IPS-18a (cell line): ENCODE data around the gene RELT.

ENCODE experiments used
- H3K27ac ChIP-seq: one replicate; pipeline ENCODE4 v1.5.1; 2013; ENCODE audit warnings: low read length
- H3K27me3 ChIP-seq: one replicate; pipeline ENCODE4 v1.6.1; 2013; ENCODE audit warnings: mild to moderate bottlenecking, low read length; ENCODE audit not compliant: control insufficient read depth, insufficient read depth
- H3K36me3 ChIP-seq: one replicate; pipeline ENCODE4 v1.6.1; 2013; ENCODE audit warnings: low read depth, low read length; ENCODE audit not compliant: control insufficient read depth
- H3K4me1 ChIP-seq: one replicate; pipeline ENCODE4 v1.6.1; 2013; ENCODE audit warnings: low read depth, low read length; ENCODE audit not compliant: control insufficient read depth
- H3K4me3 ChIP-seq: one replicate; pipeline ENCODE4 v1.5.1; 2013; ENCODE audit warnings: low read length
- H3K9ac ChIP-seq: one replicate; pipeline ENCODE4 v1.6.1; 2013; ENCODE audit warnings: mild to moderate bottlenecking, low read length, moderate library complexity
- H3K9me3 ChIP-seq: one replicate; pipeline ENCODE4 v1.6.1; 2013; ENCODE audit warnings: low read depth, low read length; ENCODE audit not compliant: control insufficient read depth

RELT gene, protein sequence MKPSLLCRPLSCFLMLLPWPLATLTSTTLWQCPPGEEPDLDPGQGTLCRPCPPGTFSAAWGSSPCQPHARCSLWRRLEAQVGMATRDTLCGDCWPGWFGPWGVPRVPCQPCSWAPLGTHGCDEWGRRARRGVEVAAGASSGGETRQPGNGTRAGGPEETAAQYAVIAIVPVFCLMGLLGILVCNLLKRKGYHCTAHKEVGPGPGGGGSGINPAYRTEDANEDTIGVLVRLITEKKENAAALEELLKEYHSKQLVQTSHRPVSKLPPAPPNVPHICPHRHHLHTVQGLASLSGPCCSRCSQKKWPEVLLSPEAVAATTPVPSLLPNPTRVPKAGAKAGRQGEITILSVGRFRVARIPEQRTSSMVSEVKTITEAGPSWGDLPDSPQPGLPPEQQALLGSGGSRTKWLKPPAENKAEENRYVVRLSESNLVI

GRCh38 chr11:73376160-73376802 lies at the start of gene RELT:
RELT (plus strand) TSS chr11:73376399; CDS start chr11:73389137, 12,738 bp downstream.
- Histone ChIP-seq H3K36me3 (no peaks in the 10 kb centered on the region), H3K27ac (no peak within 1 kb of the TSS), H3K27me3 (peaks cover 11% of the 10 kb centered on the region), H3K4me1 (peaks cover 9% of the 10 kb centered on the region), H3K4me3 (peak within 1 kb of the TSS; percentile 65), H3K9me3 (no peaks in the 10 kb centered on the region), H3K9ac (peak within 1 kb of the TSS; percentile 51)

DNA sequence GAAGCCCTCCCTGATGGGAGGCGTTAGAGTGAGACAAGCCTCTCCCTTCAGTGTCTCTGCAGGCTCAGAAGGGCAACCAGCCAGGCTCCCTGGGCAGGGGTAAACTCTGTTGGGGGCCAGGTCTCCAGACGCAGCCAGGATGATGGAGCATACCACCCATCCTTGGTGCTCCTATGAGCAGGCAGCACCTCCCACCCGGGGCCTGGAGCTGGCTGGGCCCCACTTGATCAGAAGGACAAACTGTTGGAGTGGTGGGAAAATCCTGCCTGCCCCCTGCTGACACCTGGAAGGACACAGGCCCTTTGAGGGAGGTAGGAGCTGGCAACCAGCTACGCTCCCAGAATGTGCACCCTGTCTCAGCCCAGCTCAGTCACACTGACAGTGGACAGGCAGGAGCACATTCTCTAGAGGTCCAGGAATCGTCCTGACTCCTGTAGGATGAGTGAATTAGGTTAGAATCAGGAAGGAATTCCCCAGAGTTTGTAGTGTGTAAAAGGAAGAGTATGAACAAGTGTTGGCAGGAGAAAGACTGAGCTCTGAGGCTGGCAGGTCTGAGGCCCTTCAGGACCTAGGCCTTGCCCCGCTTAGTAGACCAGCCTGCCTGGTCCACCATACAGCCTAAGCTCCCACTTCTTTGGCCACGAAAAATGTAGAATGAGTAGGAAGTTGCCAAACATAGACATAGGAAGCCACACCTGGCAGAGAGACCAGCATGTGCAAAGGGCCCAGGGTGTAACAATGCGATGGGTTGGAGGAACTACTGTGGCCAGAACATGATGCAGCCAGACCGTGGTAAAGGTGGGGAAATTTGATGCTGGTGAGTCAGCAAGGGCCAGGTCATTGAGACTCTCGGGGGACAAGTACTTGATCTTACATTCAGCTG lies 49.0 kb upstream of the RELT start:
- Histone ChIP-seq H3K4me3 (no peak overlapping the region), H3K9me3 (no peaks in the 10 kb centered on the region), H3K4me1 (peaks cover 32% of the 10 kb centered on the region), H3K9ac (no peak overlapping the region), H3K27ac (no peak overlapping the region), H3K27me3 (peaks cover 46% of the 10 kb centered on the region), H3K36me3 (no peaks in the 10 kb centered on the region)

GRCh38 chr11:73327812-73328364 lies 48.3 kb upstream of the RELT start:
- Histone ChIP-seq H3K27me3 (peaks cover 46% of the 10 kb centered on the region), H3K36me3 (no peaks in the 10 kb centered on the region), H3K27ac (no peak overlapping the region), H3K4me3 (no peak overlapping the region), H3K9ac (no peak overlapping the region), H3K9me3 (no peaks in the 10 kb centered on the region), H3K4me1 (peaks cover 32% of the 10 kb centered on the region)

DNA sequence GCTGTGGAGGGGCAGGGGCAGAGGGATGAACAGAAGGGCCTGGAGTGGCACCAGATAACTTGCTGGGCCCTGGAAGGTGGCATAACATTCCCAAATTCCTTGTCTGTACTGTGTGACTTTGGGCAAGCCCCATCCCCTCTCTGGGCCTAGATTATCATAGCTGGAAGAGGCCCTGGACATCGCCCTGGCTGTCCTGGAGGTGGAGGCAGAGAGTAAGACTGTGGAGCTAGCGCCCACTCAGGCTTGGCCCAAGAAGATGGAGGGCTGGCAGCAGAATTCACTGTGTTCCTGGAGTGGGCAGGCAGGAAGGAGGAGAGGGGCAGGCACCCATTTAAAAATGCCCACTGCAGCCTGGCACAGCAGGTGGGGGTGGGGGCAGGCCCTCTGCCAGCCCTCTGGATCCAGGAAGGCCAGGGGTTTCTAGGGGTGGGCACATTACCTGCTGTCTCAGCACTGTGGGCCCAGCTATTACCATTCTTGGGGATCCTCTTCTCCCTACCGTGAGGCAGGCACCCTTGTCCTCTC lies 45.6 kb upstream of the RELT start:
- Histone ChIP-seq H3K27ac (no peak overlapping the region), H3K9me3 (no peaks in the 10 kb centered on the region), H3K9ac (peak overlapping the region; percentile 2), H3K4me3 (no peak overlapping the region), H3K27me3 (peaks cover 73% of the 10 kb centered on the region), H3K4me1 (peaks cover 41% of the 10 kb centered on the region), H3K36me3 (no peaks in the 10 kb centered on the region)

DNA sequence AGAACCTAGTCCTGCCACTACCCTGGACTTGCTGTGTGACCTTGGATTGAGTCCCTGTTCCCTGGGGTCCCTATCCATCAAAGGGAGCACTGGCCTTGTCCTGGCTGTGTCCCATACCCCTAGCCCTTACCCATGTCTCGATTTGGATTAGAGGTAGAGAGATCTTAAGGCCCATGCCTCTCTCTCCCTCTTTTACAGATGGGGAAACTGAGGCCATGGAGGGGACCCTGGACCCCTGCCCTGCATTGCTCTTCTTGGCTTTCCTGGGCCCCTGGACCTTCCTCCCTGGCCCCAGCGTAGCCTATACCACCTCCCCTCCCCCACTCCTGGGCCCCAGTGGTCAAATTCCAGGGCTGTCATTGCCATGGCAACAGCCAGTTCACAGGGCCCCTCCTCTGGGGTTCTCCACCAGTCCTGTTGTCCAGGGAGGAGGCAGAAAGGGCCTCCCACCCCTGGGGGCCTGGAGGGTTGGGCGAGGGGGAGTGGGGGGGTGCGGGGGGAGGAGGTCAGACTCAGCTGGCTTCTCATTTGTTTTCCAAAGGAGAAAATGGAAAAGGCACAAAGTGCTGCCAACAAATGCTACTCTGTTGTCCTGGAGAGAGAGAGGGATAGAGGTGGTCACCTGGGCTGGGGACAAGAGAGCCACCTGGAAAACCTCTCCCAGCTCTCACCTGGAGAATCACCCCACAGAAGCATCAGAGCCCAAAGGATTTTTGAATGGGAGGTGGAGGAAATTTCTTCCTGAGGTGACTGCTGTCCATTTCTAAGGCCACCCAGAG lies 44.9 kb upstream of the RELT start:
- no peaks in the 10 kb centered on the region for H3K9me3 ChIP-seq
- peak overlapping the region; percentile 2 for H3K9ac ChIP-seq
- peak overlapping the region; percentile 40 for H3K27ac ChIP-seq
- H3K4me3 ChIP-seq = peak overlapping the region; percentile 38
- H3K36me3 ChIP-seq = no peaks in the 10 kb centered on the region
- peaks cover 80% of the 10 kb centered on the region for H3K27me3 ChIP-seq
- H3K4me1 ChIP-seq = peaks cover 42% of the 10 kb centered on the region

DNA sequence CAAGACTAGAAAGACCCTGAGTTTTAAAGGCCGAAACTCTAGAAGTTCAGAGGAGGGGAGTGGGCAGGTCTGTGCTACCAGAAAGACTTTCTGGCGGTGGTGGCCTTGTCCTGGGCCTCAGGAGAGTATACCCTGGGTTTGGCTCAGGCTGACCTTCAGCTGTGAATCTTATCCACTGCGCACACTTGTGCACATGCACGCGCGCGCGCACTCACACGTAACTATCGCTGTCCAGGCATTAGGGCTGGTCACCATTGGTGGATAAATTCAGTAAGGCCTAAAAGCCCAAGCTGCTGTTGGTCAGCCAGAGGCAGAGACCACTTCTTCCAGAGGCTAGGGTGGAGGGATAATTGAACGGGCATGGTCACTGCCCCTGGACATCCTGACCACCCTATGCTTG lies 43.0 kb upstream of the RELT start:
- no peak overlapping the region for H3K4me3 ChIP-seq
- no peak overlapping the region for H3K27ac ChIP-seq
- peaks cover 79% of the 10 kb centered on the region for H3K27me3 ChIP-seq
- no peaks in the 10 kb centered on the region for H3K36me3 ChIP-seq
- H3K9ac ChIP-seq = no peak overlapping the region
- H3K9me3 ChIP-seq = no peaks in the 10 kb centered on the region
- H3K4me1 ChIP-seq = peaks cover 42% of the 10 kb centered on the region

DNA sequence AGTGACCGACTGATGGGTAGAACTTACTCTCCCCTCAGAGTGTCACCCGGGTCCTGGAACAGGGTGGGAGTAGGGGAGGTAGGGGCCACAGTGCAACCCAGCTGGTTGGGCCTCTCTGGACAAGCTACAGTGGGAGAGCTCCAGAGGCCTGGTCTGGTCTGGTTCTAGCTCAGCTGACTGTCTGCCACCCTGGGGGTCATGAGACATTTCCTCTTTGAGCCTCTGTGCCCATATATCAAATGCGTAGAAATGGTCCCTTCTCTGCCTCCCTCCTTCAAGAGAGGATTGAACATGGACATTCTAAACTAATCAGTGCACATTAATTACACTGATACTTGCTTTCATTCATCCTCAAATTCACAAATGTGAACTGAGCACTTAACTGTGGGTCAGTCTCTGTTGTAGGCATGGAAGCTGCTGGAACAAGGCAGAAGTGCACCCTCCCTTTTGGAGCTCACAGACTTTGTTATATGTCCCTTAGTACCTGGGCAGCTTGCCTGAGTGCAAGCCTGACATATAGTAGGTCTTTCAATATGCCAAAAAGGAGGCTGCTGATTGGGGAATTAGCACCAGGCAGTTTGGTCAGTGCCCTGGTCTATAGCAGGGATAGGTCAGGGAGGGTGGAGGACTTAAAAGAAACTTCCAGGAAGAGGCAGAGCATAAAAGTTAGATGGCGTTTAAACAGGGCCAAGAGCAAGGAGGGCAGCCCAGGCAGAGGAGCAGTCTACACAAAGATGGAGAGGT lies 42.4 kb upstream of the RELT start:
- Histone ChIP-seq H3K27me3 (peaks cover 75% of the 10 kb centered on the region), H3K9ac (no peak overlapping the region), H3K27ac (no peak overlapping the region), H3K4me1 (peaks cover 42% of the 10 kb centered on the region), H3K36me3 (no peaks in the 10 kb centered on the region), H3K4me3 (no peak overlapping the region), H3K9me3 (no peaks in the 10 kb centered on the region)

DNA sequence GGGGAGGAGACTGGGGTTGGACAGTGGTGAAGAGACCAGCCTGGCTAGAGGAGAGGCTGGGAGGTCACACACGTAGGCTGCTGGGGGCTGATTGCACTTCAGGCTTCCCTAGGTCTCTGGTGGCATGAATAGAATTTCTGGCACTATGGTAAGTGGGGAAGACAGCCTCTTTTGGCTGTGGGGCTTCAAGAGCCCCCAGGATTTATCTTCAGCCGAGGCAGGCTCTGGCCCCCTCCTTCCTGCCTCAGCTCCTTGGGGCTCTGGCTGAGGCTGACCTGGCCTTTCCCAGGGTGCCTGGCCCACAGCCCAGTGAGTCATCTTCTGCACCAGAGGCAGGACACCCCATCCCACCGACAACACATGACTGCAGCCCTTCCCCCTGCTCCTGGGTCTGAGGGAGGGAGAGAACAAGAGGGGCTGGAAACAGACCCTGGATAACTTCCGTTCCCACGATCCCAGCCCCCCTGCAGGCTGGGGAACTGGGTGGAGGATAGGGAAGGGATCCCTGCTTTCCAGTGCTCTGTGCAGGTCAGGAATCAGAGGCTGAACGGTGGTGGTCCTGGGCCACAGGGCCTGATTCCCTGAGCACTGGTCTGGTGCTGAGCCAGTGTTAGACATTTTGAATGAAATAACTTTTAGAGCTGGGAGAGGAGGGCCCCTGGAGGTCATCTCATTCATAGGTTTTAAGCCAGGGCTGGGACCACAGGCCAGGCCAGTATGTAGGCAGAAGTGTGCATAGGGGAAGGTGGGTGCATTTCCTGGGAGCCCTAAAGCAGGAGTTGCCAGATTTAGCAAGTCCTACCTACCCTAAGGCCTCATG lies 41.6 kb upstream of the RELT start:
- Histone ChIP-seq H3K9ac (no peak overlapping the region), H3K4me3 (no peak overlapping the region), H3K9me3 (no peaks in the 10 kb centered on the region), H3K27me3 (peaks cover 73% of the 10 kb centered on the region), H3K4me1 (peaks cover 42% of the 10 kb centered on the region), H3K36me3 (no peaks in the 10 kb centered on the region), H3K27ac (no peak overlapping the region)

DNA sequence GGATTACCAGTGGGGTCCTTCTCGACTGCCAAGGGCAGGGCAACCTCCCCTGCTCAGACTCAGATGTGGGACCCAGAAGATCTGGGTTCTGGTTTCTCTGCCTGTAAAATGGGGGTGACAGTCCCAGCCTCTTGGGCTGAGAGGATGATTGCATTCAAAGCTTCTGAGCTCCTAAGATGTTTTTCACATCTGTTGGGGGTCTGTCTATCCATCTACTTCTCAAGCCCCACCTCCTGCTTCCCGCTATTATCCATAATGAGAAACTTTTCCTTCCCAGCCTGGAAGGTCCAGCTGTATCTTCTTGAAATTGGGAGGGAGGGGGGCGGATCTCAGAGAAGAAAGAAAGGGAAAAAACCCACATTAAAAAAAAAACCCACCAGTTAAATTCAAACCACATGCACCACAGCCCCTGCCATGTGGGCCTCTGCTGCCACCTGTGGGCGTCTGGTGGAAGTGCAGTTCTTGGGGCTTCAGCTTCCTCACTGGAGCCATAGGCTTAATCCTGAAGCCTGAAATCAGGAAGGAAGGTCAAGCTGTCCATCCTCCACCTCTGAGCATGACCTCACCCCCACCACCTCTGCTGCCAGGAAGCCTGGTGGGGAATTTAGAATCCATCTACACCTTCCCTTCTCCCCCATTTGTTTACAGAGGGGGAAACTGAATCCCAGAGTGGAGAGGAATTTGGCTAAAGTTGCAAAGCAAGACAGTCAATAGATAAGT lies 40.8 kb upstream of the RELT start:
- Histone ChIP-seq H3K36me3 (no peaks in the 10 kb centered on the region), H3K4me1 (peaks cover 46% of the 10 kb centered on the region), H3K27ac (no peak overlapping the region), H3K9me3 (no peaks in the 10 kb centered on the region), H3K4me3 (no peak overlapping the region), H3K27me3 (peaks cover 66% of the 10 kb centered on the region), H3K9ac (no peak overlapping the region)
